ENCODE results near the gene MAP2K6. TPM values are rescaled to one million over a fixed set of nuclear protein-coding genes. Genes with fewer than 3 reads are reported as not detected.

Gene MAP2K6
- total and polyA plus RNA-seq, 2 donors (not counting 3 experiments of a cell fraction or from before 2014, with no cell fraction given), result 5.9 to 13.9 TPM

- ChIA-PET POLR2A (no interaction called here), CTCF (interaction anchor here (0.9 to 1.4 kb wide), 4 partner anchors 33 to 135 kb away, joined by 3 read pairs; no protein-coding TSS in a partner anchor)
- no peak for DNase-seq (ENCODE audit: low read depth, low spot score)
Measured at GRCh38 chr17:69390795-69391501, 23.5 kb upstream of the MAP2K6 start.

GRCh38 chr17:69401251-69401650, 13.2 kb upstream of the MAP2K6 start:
- BruUV-seq (replicated peaks), result no TSS peak
- FAIRE-seq (no peak), DNase-seq (ENCODE audit: low read depth, low spot score) (no peak)
- Histone ChIP-seq H3K27me3 (ENCODE audit: control insufficient read depth in 2 of 2, insufficient read depth in 2 of 2, low read length in 2 of 2) (no peaks in the 10 kb centered on the region), H3K36me3 (ENCODE audit: control insufficient read depth in 2 of 2, extremely low read depth in 1 of 2, insufficient read depth in 2 of 2, low read length in 2 of 2) (no peaks in the 10 kb centered on the region), H3K4me2 (ENCODE audit: insufficient read depth, low read length) (no peak overlapping the region), H3K9me3 (replicated peaks; ENCODE audit: control insufficient read depth, insufficient read depth, low read length) (no peaks in the 10 kb centered on the region), H3K27ac (ENCODE audit: insufficient read depth, low read depth, low read length) (no peak overlapping the region), H2AFZ (ENCODE audit: low read depth, low read length) (no peak overlapping the region), H4K20me1 (replicated peaks; ENCODE audit: control insufficient read depth, extremely low read depth, insufficient read depth, low read length) (no peaks in the 10 kb centered on the region), H3K4me1 (ENCODE audit: control insufficient read depth, extremely low read depth, insufficient read depth, low read length) (no peaks in the 10 kb centered on the region), H3K79me2 (ENCODE audit: control insufficient read depth, insufficient read depth, low read length) (no peaks in the 10 kb centered on the region), H3K9me1 (replicated peaks; ENCODE audit: control insufficient read depth, extremely low read depth, insufficient read depth, low read length) (no peaks in the 10 kb centered on the region), H3K4me3 (replicated peaks in 1 of 3; ENCODE audit: insufficient read depth in 1 of 3, low read depth in 1 of 3, low read length in 3 of 3) (no peak overlapping the region), H3K9ac (replicated peaks; ENCODE audit: extremely low read depth, insufficient read depth, low read length) (no peak overlapping the region)
- ChIA-PET CTCF (no interaction called here), POLR2A (no interaction called here)
- no peak for TF ChIP-seq JUN (IDR thresholded peaks at IDR 0.05; ENCODE audit: borderline replicate concordance, insufficient read depth, insufficient read length, low read depth)
- TF ChIP-seq FOS (IDR thresholded peaks at IDR 0.05; ENCODE audit: borderline replicate concordance, insufficient read depth, low read length), result no peak
- TF ChIP-seq POLR2A (IDR thresholded peaks at IDR 0.05; ENCODE audit: low read depth, low read length), result no peak
- TF ChIP-seq POLR2AphosphoS5 (IDR thresholded peaks at IDR 0.05; ENCODE audit: insufficient read depth, low read depth, low read length), result no peak
- no peak for TF ChIP-seq MAX (IDR thresholded peaks at IDR 0.05; ENCODE audit: insufficient read depth, insufficient read length)
- no peak for TF ChIP-seq GATA2 (IDR thresholded peaks at IDR 0.05; ENCODE audit: insufficient read depth, insufficient read length, low read depth, low read length)
- no peak for TF ChIP-seq CTCF (IDR thresholded peaks at IDR 0.05; ENCODE audit: extremely low read depth in 1 of 2, insufficient read depth in 1 of 2, low read depth in 1 of 2, low read length in 2 of 2)
- TF ChIP-seq EZH2 (IDR thresholded peaks at IDR 0.05; ENCODE audit: borderline replicate concordance, low read depth, low read length, severe bottlenecking), result no peak
- no peak for TF ChIP-seq MYC (IDR thresholded peaks at IDR 0.05; ENCODE audit: low read depth, low read length)
- intact Hi-C loops (cut with micrococcal nuclease), result no loop called here
- dilution Hi-C loops (cut with MboI; ENCODE audit: extremely low pct_ligation_motif_present, low sequenced_read_pairs), result no loop called here

More at GRCh38 chr17:69390795-69391501, 23.5 kb upstream of the MAP2K6 start:
- Histone ChIP-seq H3K9me3 (replicated peaks; ENCODE audit: control insufficient read depth, insufficient read depth, low read length) (no peaks in the 10 kb centered on the region), H4K20me1 (replicated peaks; ENCODE audit: control insufficient read depth, extremely low read depth, insufficient read depth, low read length) (no peaks in the 10 kb centered on the region), H3K4me1 (ENCODE audit: control insufficient read depth, extremely low read depth, insufficient read depth, low read length) (no peaks in the 10 kb centered on the region), H3K9ac (replicated peaks; ENCODE audit: extremely low read depth, insufficient read depth, low read length) (no peak overlapping the region), H3K79me2 (ENCODE audit: control insufficient read depth, insufficient read depth, low read length) (no peaks in the 10 kb centered on the region), H3K4me2 (ENCODE audit: insufficient read depth, low read length) (no peak overlapping the region), H3K9me1 (replicated peaks; ENCODE audit: control insufficient read depth, extremely low read depth, insufficient read depth, low read length) (no peaks in the 10 kb centered on the region), H3K27me3 (ENCODE audit: control insufficient read depth in 2 of 2, insufficient read depth in 2 of 2, low read length in 2 of 2) (no peaks in the 10 kb centered on the region), H3K27ac (ENCODE audit: insufficient read depth, low read depth, low read length) (no peak overlapping the region), H3K4me3 (replicated peaks in 1 of 3; ENCODE audit: insufficient read depth in 1 of 3, low read depth in 1 of 3, low read length in 3 of 3) (no peak overlapping the region), H2AFZ (ENCODE audit: low read depth, low read length) (no peak overlapping the region), H3K36me3 (ENCODE audit: control insufficient read depth in 2 of 2, extremely low read depth in 1 of 2, insufficient read depth in 2 of 2, low read length in 2 of 2) (no peaks in the 10 kb centered on the region)
- FAIRE-seq, result no peak
- dilution Hi-C loops (cut with MboI; ENCODE audit: extremely low pct_ligation_motif_present, low sequenced_read_pairs) (no loop called here), intact Hi-C loops (cut with micrococcal nuclease) (loop anchor here (10.0 kb wide), 1 partner anchor 616 kb away; no protein-coding TSS in a partner anchor)
- BruUV-seq (replicated peaks), result no TSS peak
- TF ChIP-seq MYC (IDR thresholded peaks at IDR 0.05; ENCODE audit: low read depth, low read length), result no peak
- no peak for TF ChIP-seq MAX (IDR thresholded peaks at IDR 0.05; ENCODE audit: insufficient read depth, insufficient read length)

Data from endothelial cell of umbilical vein (primary cell).